WTC11 (cell line): ENCODE measurements around the gene NAA60.

Experiments used
- ESRRA ChIP-seq: sonication (generic); formaldehyde crosslinking; IDR thresholded peaks from 2 replicates; pipeline ENCODE4 v1.8.1; 2022; ENCODE audit warnings: mild to moderate bottlenecking, missing genetic modification reagents, borderline replicate concordance
- FOXK1 ChIP-seq: sonication (generic); formaldehyde crosslinking; IDR thresholded peaks from 2 replicates; pipeline ENCODE4 v1.8.0; 2022; ENCODE audit warnings: mild to moderate bottlenecking, moderate library complexity, missing genetic modification reagents
- KAT7 ChIP-seq: sonication (generic); formaldehyde crosslinking; IDR thresholded peaks from 2 replicates; pipeline ENCODE4 v1.8.1; 2023; ENCODE audit warnings: missing genetic modification reagents, mild to moderate bottlenecking, borderline replicate concordance
- SMAD3 ChIP-seq: sonication (generic); formaldehyde crosslinking; IDR thresholded peaks from 2 replicates; pipeline ENCODE4 v1.8.0; 2022; ENCODE audit warnings: missing genetic modification reagents, mild to moderate bottlenecking, borderline replicate concordance
- SP1 ChIP-seq: sonication (generic); formaldehyde crosslinking; conservative IDR thresholded peaks from 2 replicates; pipeline ENCODE4 v1.8.1; 2022; ENCODE audit warnings: missing genetic modification reagents
- ZNF317 ChIP-seq: sonication (generic); formaldehyde crosslinking; IDR thresholded peaks from 2 replicates; pipeline ENCODE4 v1.8.1; 2023; ENCODE audit warnings: low read depth, mild to moderate bottlenecking, moderate library complexity, missing genetic modification reagents, borderline replicate concordance
- TF ChIP-seq, protein P1 (sequence below): fragments of 200-600 bp; IDR thresholded peaks from 2 replicates; pipeline ENCODE4 v1.8.0; 2022; ENCODE audit warnings: antibody characterized with exemption
- TF ChIP-seq, protein P2 (sequence below): sonication (generic); formaldehyde crosslinking; IDR thresholded peaks from 2 replicates; pipeline ENCODE4 v1.8.0; 2022; ENCODE audit warnings: missing genetic modification reagents
- TF ChIP-seq, protein P3 (sequence below): fragments of 250-450 bp; sonication (Bioruptor Pico); IDR thresholded peaks from 2 replicates; pipeline ENCODE4 v1.9.0; 2021; ENCODE audit warnings: mild to moderate bottlenecking, borderline replicate concordance

DNA sequence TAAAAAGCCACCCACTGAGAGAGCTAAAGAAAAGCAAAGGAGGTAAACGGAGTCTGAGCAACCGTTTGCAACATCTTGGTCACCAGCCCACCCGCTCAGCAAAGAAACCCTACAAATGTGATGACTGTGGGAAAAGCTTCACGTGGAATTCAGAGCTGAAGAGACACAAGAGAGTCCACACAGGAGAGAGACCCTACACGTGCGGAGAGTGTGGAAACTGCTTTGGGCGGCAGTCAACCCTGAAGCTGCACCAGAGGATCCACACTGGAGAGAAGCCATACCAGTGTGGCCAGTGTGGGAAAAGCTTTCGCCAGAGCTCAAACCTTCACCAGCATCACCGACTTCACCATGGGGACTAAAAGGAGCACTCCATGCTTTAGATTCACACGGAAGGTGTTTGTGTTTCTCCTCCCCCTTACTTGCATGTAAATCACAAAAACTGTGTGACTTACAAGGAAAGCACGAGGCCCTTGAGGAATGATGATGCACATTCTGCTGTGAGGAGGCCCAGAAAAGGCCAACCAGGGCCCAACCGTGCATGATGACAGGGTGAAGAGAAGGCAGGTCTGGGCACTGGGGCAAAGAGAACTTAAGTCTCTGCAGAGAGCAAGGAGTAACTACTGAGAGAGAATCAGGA lies 34.8 kb upstream of the NAA60 start:
- TF ChIP-seq KAT7 (CRISPR knock-in tag) (no peak), FOXK1 (CRISPR knock-in tag) (no peak), ESRRA (CRISPR knock-in tag) (no peak), ZNF317 (no peak), SP1 (CRISPR knock-in tag) (no peak), SMAD3 (no peak)
- TF ChIP-seq, protein P1, sequence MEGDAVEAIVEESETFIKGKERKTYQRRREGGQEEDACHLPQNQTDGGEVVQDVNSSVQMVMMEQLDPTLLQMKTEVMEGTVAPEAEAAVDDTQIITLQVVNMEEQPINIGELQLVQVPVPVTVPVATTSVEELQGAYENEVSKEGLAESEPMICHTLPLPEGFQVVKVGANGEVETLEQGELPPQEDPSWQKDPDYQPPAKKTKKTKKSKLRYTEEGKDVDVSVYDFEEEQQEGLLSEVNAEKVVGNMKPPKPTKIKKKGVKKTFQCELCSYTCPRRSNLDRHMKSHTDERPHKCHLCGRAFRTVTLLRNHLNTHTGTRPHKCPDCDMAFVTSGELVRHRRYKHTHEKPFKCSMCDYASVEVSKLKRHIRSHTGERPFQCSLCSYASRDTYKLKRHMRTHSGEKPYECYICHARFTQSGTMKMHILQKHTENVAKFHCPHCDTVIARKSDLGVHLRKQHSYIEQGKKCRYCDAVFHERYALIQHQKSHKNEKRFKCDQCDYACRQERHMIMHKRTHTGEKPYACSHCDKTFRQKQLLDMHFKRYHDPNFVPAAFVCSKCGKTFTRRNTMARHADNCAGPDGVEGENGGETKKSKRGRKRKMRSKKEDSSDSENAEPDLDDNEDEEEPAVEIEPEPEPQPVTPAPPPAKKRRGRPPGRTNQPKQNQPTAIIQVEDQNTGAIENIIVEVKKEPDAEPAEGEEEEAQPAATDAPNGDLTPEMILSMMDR = no peak
- TF ChIP-seq, protein P2, sequence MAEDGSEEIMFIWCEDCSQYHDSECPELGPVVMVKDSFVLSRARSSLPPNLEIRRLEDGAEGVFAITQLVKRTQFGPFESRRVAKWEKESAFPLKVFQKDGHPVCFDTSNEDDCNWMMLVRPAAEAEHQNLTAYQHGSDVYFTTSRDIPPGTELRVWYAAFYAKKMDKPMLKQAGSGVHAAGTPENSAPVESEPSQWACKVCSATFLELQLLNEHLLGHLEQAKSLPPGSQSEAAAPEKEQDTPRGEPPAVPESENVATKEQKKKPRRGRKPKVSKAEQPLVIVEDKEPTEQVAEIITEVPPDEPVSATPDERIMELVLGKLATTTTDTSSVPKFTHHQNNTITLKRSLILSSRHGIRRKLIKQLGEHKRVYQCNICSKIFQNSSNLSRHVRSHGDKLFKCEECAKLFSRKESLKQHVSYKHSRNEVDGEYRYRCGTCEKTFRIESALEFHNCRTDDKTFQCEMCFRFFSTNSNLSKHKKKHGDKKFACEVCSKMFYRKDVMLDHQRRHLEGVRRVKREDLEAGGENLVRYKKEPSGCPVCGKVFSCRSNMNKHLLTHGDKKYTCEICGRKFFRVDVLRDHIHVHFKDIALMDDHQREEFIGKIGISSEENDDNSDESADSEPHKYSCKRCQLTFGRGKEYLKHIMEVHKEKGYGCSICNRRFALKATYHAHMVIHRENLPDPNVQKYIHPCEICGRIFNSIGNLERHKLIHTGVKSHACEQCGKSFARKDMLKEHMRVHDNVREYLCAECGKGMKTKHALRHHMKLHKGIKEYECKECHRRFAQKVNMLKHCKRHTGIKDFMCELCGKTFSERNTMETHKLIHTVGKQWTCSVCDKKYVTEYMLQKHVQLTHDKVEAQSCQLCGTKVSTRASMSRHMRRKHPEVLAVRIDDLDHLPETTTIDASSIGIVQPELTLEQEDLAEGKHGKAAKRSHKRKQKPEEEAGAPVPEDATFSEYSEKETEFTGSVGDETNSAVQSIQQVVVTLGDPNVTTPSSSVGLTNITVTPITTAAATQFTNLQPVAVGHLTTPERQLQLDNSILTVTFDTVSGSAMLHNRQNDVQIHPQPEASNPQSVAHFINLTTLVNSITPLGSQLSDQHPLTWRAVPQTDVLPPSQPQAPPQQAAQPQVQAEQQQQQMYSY (CRISPR knock-in tag) = no peak
- TF ChIP-seq, protein P3, sequence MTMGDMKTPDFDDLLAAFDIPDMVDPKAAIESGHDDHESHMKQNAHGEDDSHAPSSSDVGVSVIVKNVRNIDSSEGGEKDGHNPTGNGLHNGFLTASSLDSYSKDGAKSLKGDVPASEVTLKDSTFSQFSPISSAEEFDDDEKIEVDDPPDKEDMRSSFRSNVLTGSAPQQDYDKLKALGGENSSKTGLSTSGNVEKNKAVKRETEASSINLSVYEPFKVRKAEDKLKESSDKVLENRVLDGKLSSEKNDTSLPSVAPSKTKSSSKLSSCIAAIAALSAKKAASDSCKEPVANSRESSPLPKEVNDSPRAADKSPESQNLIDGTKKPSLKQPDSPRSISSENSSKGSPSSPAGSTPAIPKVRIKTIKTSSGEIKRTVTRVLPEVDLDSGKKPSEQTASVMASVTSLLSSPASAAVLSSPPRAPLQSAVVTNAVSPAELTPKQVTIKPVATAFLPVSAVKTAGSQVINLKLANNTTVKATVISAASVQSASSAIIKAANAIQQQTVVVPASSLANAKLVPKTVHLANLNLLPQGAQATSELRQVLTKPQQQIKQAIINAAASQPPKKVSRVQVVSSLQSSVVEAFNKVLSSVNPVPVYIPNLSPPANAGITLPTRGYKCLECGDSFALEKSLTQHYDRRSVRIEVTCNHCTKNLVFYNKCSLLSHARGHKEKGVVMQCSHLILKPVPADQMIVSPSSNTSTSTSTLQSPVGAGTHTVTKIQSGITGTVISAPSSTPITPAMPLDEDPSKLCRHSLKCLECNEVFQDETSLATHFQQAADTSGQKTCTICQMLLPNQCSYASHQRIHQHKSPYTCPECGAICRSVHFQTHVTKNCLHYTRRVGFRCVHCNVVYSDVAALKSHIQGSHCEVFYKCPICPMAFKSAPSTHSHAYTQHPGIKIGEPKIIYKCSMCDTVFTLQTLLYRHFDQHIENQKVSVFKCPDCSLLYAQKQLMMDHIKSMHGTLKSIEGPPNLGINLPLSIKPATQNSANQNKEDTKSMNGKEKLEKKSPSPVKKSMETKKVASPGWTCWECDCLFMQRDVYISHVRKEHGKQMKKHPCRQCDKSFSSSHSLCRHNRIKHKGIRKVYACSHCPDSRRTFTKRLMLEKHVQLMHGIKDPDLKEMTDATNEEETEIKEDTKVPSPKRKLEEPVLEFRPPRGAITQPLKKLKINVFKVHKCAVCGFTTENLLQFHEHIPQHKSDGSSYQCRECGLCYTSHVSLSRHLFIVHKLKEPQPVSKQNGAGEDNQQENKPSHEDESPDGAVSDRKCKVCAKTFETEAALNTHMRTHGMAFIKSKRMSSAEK (CRISPR knock-in tag) = no peak
